Esophagus muscularis mucosa (tissue), 4 donors: ENCODE measurements around the gene DBNDD2. TPM values are rescaled to one million over a fixed set of nuclear protein-coding genes. Genes with fewer than 3 reads are reported as not detected.

Experiments used
- DNase-seq: peaks from one replicate; pipeline ENCODE4 v3.0.0-alpha.2; 2017; ENCODE audit errors: extremely low spot score
- H3K27ac ChIP-seq, 4 donors: fragments of 200-600 bp; sonication (generic); replicated peaks in 1 of 4; 1 replicate in 3 of 4; 2 replicates in 1 of 4; pipeline ENCODE4 v1.5.1; 2016 to 2019; ENCODE audit warnings: mild to moderate bottlenecking in 1 of 4
- H3K27me3 ChIP-seq, 4 donors: fragments of 200-600 bp; sonication (generic); one replicate each; pipeline versions ENCODE4 v1.5.1 to v1.6.0; 2016 to 2019
- H3K36me3 ChIP-seq, 4 donors: fragments of 200-600 bp; sonication (generic); one replicate each; pipeline ENCODE4 v1.5.1; 2016 to 2019
- H3K4me1 ChIP-seq, 4 donors: fragments of 200-600 bp; sonication (generic); one replicate each; pipeline ENCODE4 v1.5.1; 2016 to 2019
- H3K4me3 ChIP-seq, 4 donors: fragments of 200-600 bp; sonication (generic); 1 replicate in 2 of 4; 2 replicates in 2 of 4; pipeline ENCODE4 v1.5.1; 2016 to 2019; ENCODE audit warnings: mild to moderate bottlenecking in 4 of 4, moderate library complexity in 1 of 4
- H3K9me3 ChIP-seq, 4 donors: fragments of 200-600 bp; sonication (generic); 1 replicate in 3 of 4; 2 replicates in 1 of 4; pipeline ENCODE4 v1.5.1; 2016 to 2019
- CTCF ChIP-seq, 3 experiments: fragments of 200-600 bp in 2 of 3; fragments of 450-650 bp in 1 of 3; sonication (generic) in 2 of 3; IDR thresholded peaks; one replicate each; pipeline ENCODE4 v1.5.1; 2017 to 2019; ENCODE audit warnings: antibody characterized with exemption in 3 of 3, mild to moderate bottlenecking in 2 of 3, moderate library complexity in 1 of 3
- EP300 ChIP-seq: sonication (generic); formaldehyde crosslinking; IDR thresholded peaks from one replicate; pipeline ENCODE4 v1.6.1; 2017; ENCODE audit warnings: antibody characterized with exemption
- POLR2A ChIP-seq: fragments of 450-650 bp; IDR thresholded peaks from one replicate; pipeline ENCODE4 v1.6.1; 2017; ENCODE audit warnings: antibody characterized with exemption, moderate library complexity, mild to moderate bottlenecking, low read depth
- POLR2AphosphoS5 ChIP-seq, 2 donors: sonication (generic); formaldehyde crosslinking; IDR thresholded peaks; one replicate each; pipeline ENCODE4 v1.6.1; 2017; ENCODE audit warnings: antibody characterized with exemption in 2 of 2
- WGBS: methylation state at CpG from one replicate; pipeline ENCODE4 v1.1.5; 2018; 5-methylcytosine and 5-hydroxymethylcytosine counted together
- intact Hi-C: fragments of 100-400 bp; cut with DNase I; formaldehyde crosslinking; loops from one replicate; pipeline ENCODE4 v1.15.1; 2023
- total RNA-seq, 4 donors: library from RNA; depleted of rRNA; stranded (reverse); fragments of >200 nt; gene quantifications; one replicate each; pipeline versions ENCODE4 v1.1.0 to v1.2.1, GENCODE V29; 2016

DBNDD2 gene
- total RNA-seq, 4 donors from 2014 or later, result 63.0 to 130 (median 109) TPM

- under 1% methylated on average over 44 of the region's 55 CpGs for WGBS
- peak within 1 kb of the TSS; percentile 91 to 96 (median 93) for H3K27ac ChIP-seq
- no peaks in the 10 kb centered on the region for H3K9me3 ChIP-seq
- no peaks in the 10 kb centered on the region for H3K27me3 ChIP-seq
- peaks cover 37 to 59% (median 52%) of the 10 kb centered on the region in 4 donors for H3K4me1 ChIP-seq
- H3K36me3 ChIP-seq, result peaks cover 22 to 32% (median 27%) of the 10 kb centered on the region in 4 donors
- DNase-seq, result peak; percentile 99
- intact Hi-C loops, result no loop called here
- TF ChIP-seq POLR2A (peak; percentile 73), POLR2AphosphoS5 (IDR thresholded peaks at IDR 0.05) (peak; percentile 98), CTCF (IDR thresholded peaks at IDR 0.05) (peak; percentile 87 to 96 (median 93)), EP300 (no peak)
- peak within 1 kb of the TSS; percentile 69 to 73 (median 69) for H3K4me3 ChIP-seq
Observed at GRCh38 chr20:45362804-45363610, 45.1 kb upstream of the DBNDD2 start, which contains the start of gene SYS1. Gene SYS1, plus strand, starts transcription at chr20:45363156. Its CDS starts 376 bp downstream, at chr20:45363532.

GRCh38 chr20:45363611-45364492 lies 44.2 kb upstream of the DBNDD2 start:
- Histone ChIP-seq H3K4me3 (peak overlapping the region; percentile 69 to 73 (median 69)), H3K27ac (peak overlapping the region; percentile 91 to 96 (median 93)), H3K27me3 (no peaks in the 10 kb centered on the region), H3K9me3 (no peaks in the 10 kb centered on the region), H3K4me1 (peaks cover 29 to 51% (median 47%) of the 10 kb centered on the region in 4 donors), H3K36me3 (peaks cover 22 to 41% (median 34%) of the 10 kb centered on the region in 4 donors)
- intact Hi-C loops, result no loop called here
- TF ChIP-seq EP300, result no peak
- no peak for TF ChIP-seq CTCF (IDR thresholded peaks at IDR 0.05)
- no peak for TF ChIP-seq POLR2A
- no peak for TF ChIP-seq POLR2AphosphoS5 (IDR thresholded peaks at IDR 0.05)
- no peak for DNase-seq
- WGBS, result 27% methylated on average over 19 of the region's 23 CpGs

GRCh38 chr20:45365444-45365970 lies 42.6 kb upstream of the DBNDD2 start:
- intact Hi-C loops, result no loop called here
- 69% methylated on average over 3 of the region's 5 CpGs for WGBS
- Histone ChIP-seq H3K27ac (peak overlapping the region in 3 of 4 donors; percentile 20 to 47 (median 29)), H3K4me1 (peaks cover 13 to 34% (median 32%) of the 10 kb centered on the region in 4 donors), H3K36me3 (peaks cover 22 to 41% (median 37%) of the 10 kb centered on the region in 4 donors), H3K4me3 (no peak overlapping the region), H3K9me3 (no peaks in the 10 kb centered on the region), H3K27me3 (no peaks in the 10 kb centered on the region)
- TF ChIP-seq POLR2AphosphoS5 (IDR thresholded peaks at IDR 0.05), result no peak
- no peak for TF ChIP-seq EP300
- TF ChIP-seq CTCF (IDR thresholded peaks at IDR 0.05), result no peak
- TF ChIP-seq POLR2A, result no peak
- DNase-seq, result no peak

- intact Hi-C loops, result no loop called here
- H3K4me3 ChIP-seq, result no peak overlapping the region
- WGBS, result 86% methylated on average over 1 of the region's 1 CpG
- TF ChIP-seq POLR2AphosphoS5 (IDR thresholded peaks at IDR 0.05) (no peak), CTCF (IDR thresholded peaks at IDR 0.05) (no peak), EP300 (no peak), POLR2A (no peak)
- H3K36me3 ChIP-seq, result peaks cover 22 to 41% (median 37%) of the 10 kb centered on the region in 4 donors
- no peaks in the 10 kb centered on the region for H3K9me3 ChIP-seq
- H3K4me1 ChIP-seq, result peaks cover 13 to 32% (median 31%) of the 10 kb centered on the region in 4 donors
- peak overlapping the region in 2 of 4 donors; percentile 20 to 47 for H3K27ac ChIP-seq
- DNase-seq, result no peak
- H3K27me3 ChIP-seq, result no peaks in the 10 kb centered on the region
Observed at GRCh38 chr20:45366192-45366591, 41.9 kb upstream of the DBNDD2 start.
